K562 (cell line): ENCODE results near the gene ALAS2. TPM values are rescaled to one million over a fixed set of nuclear protein-coding genes. Genes with fewer than 3 reads are reported as not detected.
A peak's percentile ranks its signal among the peaks of the same experiment; 100 is the strongest.

Experiments
- BRD4 ChIP-seq: fragments of 200-600 bp; sonication (generic); IDR thresholded peaks from 2 replicates; pipeline ENCODE4 v1.6.1; 2017; ENCODE audit warnings: inconsistent platforms
- CTBP1 ChIP-seq: fragments of 450-650 bp; IDR thresholded peaks from 2 replicates; pipeline ENCODE4 v1.6.1; 2016; ENCODE audit warnings: borderline replicate concordance
- HNRNPLL ChIP-seq: fragments of 200-400 bp; formaldehyde crosslinking; IDR thresholded peaks from 2 replicates; pipeline ENCODE4 v1.6.1; 2017; ENCODE audit warnings: low read length, low read depth, mild to moderate bottlenecking; ENCODE audit not compliant: poor library complexity, severe bottlenecking
- MCM3 ChIP-seq: fragments of 450-650 bp; IDR thresholded peaks from 2 replicates; pipeline ENCODE4 v1.6.1; 2016
- NR2C1 ChIP-seq, 2 experiments: fragments of 450-650 bp; IDR thresholded peaks; 2 replicates each; pipeline ENCODE4 v1.6.1; 2017; ENCODE audit warnings: mild to moderate bottlenecking in 2 of 2, antibody characterized with exemption in 1 of 2, inconsistent platforms in 1 of 2, missing compliant biosample characterization in 1 of 2, missing genetic modification characterization in 1 of 2
- PKNOX1 ChIP-seq: fragments of 450-650 bp; IDR thresholded peaks from 2 replicates; pipeline ENCODE4 v1.6.1; 2016
- RAD51 ChIP-seq: fragments of 450-650 bp; IDR thresholded peaks from 2 replicates; pipeline ENCODE4 v1.7.1; 2016; ENCODE audit warnings: low read depth, mild to moderate bottlenecking, borderline replicate concordance
- RBM25 ChIP-seq: fragments of 200-400 bp; formaldehyde crosslinking; IDR thresholded peaks from 2 replicates; pipeline ENCODE4 v1.6.1; 2018; ENCODE audit warnings: low read length, low read depth, moderate library complexity; ENCODE audit not compliant: severe bottlenecking
- RFX5 ChIP-seq: IDR thresholded peaks from 2 replicates; pipeline ENCODE4 v1.6.1; 2011; ENCODE audit warnings: low read depth, mild to moderate bottlenecking, improper control_type of control experiment, low read length
- RUNX1 ChIP-seq: sonication (generic); IDR thresholded peaks from 2 replicates; pipeline ENCODE4 v1.6.1; 2016; ENCODE audit warnings: antibody characterized with exemption, low read depth
- TBL1XR1 ChIP-seq, 2 experiments: IDR thresholded peaks; 2 replicates each; pipeline ENCODE4 v1.6.1; 2012; ENCODE audit warnings: improper control_type of control experiment in 2 of 2, low read length in 2 of 2, mild to moderate bottlenecking in 1 of 2
- USF1 ChIP-seq: sonication (generic); formaldehyde crosslinking; IDR thresholded peaks from 2 replicates; pipeline ENCODE4 v1.9.0; 2022; ENCODE audit warnings: mild to moderate bottlenecking, missing genetic modification reagents
- ZFP30 ChIP-seq: fragments of 250-450 bp; sonication (Bioruptor Pico); IDR thresholded peaks from 2 replicates; pipeline ENCODE4 v1.8.0; 2022; ENCODE audit warnings: moderate library complexity, mild to moderate bottlenecking, inconsistent platforms, borderline replicate concordance
- ZNF436 ChIP-seq: fragments of 250-450, 450-650 bp; sonication (Bioruptor Pico); formaldehyde crosslinking; IDR thresholded peaks from 2 replicates; pipeline ENCODE4 v1.7.0; 2020; ENCODE audit warnings: mild to moderate bottlenecking
- ZNF785 ChIP-seq: fragments of 250-450 bp; sonication (Bioruptor Pico); IDR thresholded peaks from 2 replicates; pipeline ENCODE4 v1.4.0; 2020; ENCODE audit warnings: mild to moderate bottlenecking
- polyA plus RNA-seq, 8 experiments: library from polyadenylated mRNA; depleted of rRNA in 4 of 8; stranded (reverse) in 5 of 8; unstranded in 3 of 8; fragments of >200 nt; fragmentation: Nextera tagmentation in 2 of 8; fragmentation: Illumina TruSeq in 1 of 8; extraction: Ambion mirVana in 2 of 8; extraction: Trizol in 1 of 8; gene quantifications; 2 replicates each; pipeline versions ENCODE4 v1.2.1 to v1.2.3, GENCODE V29; 2011 to 2014; ENCODE audit warnings: inconsistent platforms in 1 of 8, missing spikeins in 1 of 8
- total RNA-seq, 7 experiments: library from RNA; depleted of rRNA in 6 of 7; stranded (reverse); fragments of >200 nt in 6 of 7; fragmentation: Illumina TruSeq in 2 of 7; extraction: Trizol in 2 of 7; gene quantifications; 2 replicates each; pipeline versions ENCODE4 v1.2.1 to v1.2.3, GENCODE V29; 2011 to 2021; ENCODE audit warnings: low replicate concordance in 1 of 7
- TF ChIP-seq, protein P1 (sequence below): fragments of 250-450 bp; sonication (Bioruptor Pico); IDR thresholded peaks from 2 replicates; pipeline ENCODE4 v1.8.0; 2021; ENCODE audit warnings: borderline replicate concordance, mild to moderate bottlenecking, moderate library complexity; ENCODE audit not compliant: poor library complexity, severe bottlenecking

Gene ALAS2
- total and polyA plus RNA-seq, 9 of the 15 experiments (the other 6 are each of a cell fraction or from before 2014, with no cell fraction given): 14.6 to 101 (median 33.4) TPM

DNA sequence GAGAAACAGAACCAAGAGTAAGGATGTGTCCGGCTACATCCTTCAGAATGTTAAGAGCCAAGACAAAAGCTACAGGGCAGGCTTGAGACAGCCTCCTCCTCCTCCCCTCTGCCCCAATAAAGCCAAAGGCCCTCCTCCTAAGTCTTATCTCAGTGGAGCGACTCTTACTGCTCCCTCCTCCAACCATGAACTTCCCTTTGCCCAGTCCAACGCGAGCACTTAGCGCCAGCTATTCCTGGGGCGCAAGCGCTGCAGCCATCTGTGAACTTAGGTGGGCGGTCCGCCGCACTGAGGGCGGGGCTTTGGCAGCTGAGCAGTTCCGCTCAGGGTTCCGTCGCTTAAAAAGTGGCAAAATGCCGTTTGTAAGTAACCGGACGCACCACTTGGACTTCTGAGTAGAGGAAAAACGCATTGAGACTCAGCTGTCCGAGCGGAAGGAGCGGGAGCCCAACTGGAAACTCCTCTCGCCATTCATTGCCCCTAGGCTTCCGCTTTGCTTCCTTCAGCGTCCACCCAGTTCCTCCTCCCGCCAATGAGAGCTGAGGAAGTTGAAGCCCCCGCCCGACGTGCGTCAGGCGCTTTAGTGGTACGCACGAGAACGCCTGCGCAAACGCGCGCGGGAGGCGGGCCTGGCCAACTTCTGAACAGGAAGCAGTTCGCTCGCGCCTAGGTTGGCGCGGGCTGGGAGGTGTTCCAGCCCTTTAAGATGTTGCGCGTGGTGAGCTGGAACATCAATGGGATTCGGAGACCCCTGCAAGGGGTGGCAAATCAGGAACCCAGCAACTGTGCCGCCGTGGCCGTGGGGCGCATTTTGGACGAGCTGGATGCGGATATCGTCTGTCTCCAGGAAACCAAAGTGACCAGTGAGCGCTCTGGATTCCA lies 30.8 kb downstream of the ALAS2 start, which contains the start of gene APEX2 (continued):
- TF ChIP-seq PKNOX1 (peak; percentile 64), RAD51 (no peak), HNRNPLL (peak; percentile 85), NR2C1 (IDR thresholded peaks at IDR 0.05) (peak; percentile 70), NR2C1 (tag; IDR thresholded peaks at IDR 0.05) (0 out of 2 replicates have a peak, but pooled peaks have one; percentile 30), CTBP1 (peak; percentile 39; the same call in 1 of the 2 replicates), USF1 (CRISPR knock-in tag) (no peak), MCM3 (no peak), BRD4 (no peak), RUNX1 (no peak), ZNF436 (CRISPR knock-in tag) (no peak), RBM25 (no peak), TBL1XR1 (IDR thresholded peaks at IDR 0.05; ENCODE audit: low read length in 2 of 2) (no peak), ZNF785 (CRISPR knock-in tag) (no peak), RFX5 (no peak), ZFP30 (CRISPR knock-in tag) (no peak)
- TF ChIP-seq, protein P1, sequence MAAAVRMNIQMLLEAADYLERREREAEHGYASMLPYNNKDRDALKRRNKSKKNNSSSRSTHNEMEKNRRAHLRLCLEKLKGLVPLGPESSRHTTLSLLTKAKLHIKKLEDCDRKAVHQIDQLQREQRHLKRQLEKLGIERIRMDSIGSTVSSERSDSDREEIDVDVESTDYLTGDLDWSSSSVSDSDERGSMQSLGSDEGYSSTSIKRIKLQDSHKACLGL (CRISPR knock-in tag): no peak
